ENCODE measurements around the gene C9orf72.

The C9orf72 gene

DNA sequence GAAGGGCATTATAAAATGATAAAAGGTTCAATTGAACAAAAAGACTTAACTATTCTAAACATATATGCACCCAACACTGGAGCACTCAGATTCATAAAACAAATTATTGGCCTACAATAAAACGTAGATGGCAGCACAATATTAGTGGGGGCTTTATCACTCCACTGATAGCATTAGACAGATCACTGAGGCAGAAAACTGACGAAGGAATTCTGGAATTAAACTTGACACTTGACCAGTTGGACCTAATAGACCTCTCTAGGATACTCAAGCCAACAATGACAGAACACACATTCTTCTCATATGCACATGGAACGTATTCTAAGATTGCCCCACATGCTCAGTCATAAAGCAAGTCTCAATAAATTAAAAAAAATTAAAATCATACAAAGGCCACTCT is 18.4 kb upstream of the C9orf72 start:
- no peak for ATAC-seq
- Mint-ChIP-seq H3K27me3 (no peaks in the 10 kb centered on the region), H3K36me3 (no peaks in the 10 kb centered on the region), H3K27ac (no peak overlapping the region), H3K4me1 (peaks cover 17% of the 10 kb centered on the region), H3K4me3 (no peak overlapping the region), H3K9me3 (peaks cover 4% of the 10 kb centered on the region)

DNA sequence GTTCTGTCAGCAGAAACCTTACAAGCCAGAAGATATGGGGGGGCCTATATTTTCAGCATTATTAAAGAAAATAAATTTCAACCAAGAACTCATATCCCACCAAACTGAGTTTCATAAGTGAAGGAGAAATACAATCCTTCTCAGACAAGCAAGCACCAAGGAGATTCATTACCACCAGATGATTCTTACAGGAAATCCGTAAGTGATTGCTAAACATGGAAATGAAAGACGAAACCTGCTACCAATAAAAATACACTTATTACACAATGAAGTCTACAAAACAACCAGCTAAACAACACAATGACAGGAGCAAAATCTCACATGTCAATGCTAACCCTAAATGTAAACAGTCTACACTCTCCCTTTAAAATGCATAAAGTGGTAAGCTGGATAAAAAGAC is 17.8 kb upstream of the C9orf72 start:
- Mint-ChIP-seq H3K27me3 (no peaks in the 10 kb centered on the region), H3K9me3 (peaks cover 4% of the 10 kb centered on the region), H3K4me3 (no peak overlapping the region), H3K27ac (no peak overlapping the region), H3K4me1 (peaks cover 18% of the 10 kb centered on the region), H3K36me3 (no peaks in the 10 kb centered on the region)
- ATAC-seq, result no peak

DNA sequence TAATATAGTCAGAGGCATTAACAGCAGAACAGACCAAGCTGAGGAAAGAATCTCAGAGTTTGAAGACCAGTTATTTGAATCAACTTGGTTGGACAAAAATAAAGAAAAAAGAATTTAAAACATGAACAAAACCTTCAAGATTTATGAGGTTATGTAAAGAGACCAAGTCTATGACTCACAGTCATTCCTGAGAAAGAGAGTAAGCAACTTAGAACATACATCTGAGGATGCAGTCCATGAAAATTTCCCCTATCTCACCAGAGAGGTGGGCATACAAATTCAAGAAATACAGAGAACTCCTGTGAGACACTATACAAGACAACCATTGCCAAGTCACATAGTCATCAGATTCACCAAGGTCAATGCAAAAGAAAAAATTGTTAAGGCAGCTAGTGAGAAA is 17.4 kb upstream of the C9orf72 start:
- ATAC-seq, result no peak
- Mint-ChIP-seq H3K4me1 (peaks cover 18% of the 10 kb centered on the region), H3K27me3 (no peaks in the 10 kb centered on the region), H3K4me3 (no peak overlapping the region), H3K27ac (no peak overlapping the region), H3K9me3 (peaks cover 4% of the 10 kb centered on the region), H3K36me3 (no peaks in the 10 kb centered on the region)

DNA sequence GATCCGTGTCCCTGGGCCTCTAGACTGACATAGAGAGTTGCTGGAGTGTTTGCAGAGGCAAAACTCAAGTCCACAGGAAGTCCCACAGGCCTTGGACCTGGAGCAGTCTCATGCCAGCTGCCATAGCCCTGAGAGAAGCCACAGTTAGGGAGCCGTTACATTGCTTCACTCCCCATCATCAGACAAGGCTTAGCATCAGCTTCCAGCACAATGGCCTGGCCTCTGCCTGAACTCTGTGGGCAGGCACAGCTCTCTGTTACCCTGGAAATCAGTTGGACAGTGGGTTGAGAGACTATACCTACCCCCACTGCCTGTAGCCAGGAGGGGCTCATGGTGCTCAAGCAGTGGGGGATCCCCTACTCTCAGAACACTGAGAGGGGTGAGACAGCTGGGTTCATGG is 16.2 kb upstream of the C9orf72 start:
- H3K27me3 Mint-ChIP-seq, result no peaks in the 10 kb centered on the region
- no peak for ATAC-seq
- peaks cover 18% of the 10 kb centered on the region for H3K4me1 Mint-ChIP-seq
- H3K27ac Mint-ChIP-seq, result no peak overlapping the region
- H3K4me3 Mint-ChIP-seq, result no peak overlapping the region
- H3K9me3 Mint-ChIP-seq, result peaks cover 4% of the 10 kb centered on the region
- H3K36me3 Mint-ChIP-seq, result no peaks in the 10 kb centered on the region

DNA sequence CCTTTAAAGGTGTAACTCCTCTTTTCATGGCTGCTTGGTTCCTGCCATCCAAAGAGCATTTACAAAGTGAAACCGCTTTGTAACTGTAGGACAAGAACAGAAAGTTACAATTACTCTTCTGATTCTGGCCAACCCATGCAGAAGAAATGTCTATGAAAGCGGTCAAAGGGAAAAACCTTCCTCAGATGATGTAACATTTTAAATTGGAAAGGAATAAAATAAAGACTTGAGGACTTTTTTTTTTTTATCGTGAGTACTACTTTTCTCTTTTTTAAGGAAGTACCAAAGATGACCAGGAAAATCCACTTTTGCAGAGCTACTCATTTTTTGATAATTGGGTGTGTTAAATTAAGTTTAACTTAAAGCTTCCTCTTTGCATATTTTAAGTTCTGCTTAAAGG is 13.0 kb upstream of the C9orf72 start:
- Mint-ChIP-seq H3K4me1 (peaks cover 18% of the 10 kb centered on the region), H3K4me3 (no peak overlapping the region), H3K36me3 (no peaks in the 10 kb centered on the region), H3K27ac (no peak overlapping the region), H3K27me3 (peaks cover 13% of the 10 kb centered on the region), H3K9me3 (peaks cover 4% of the 10 kb centered on the region)
- no peak for ATAC-seq

DNA sequence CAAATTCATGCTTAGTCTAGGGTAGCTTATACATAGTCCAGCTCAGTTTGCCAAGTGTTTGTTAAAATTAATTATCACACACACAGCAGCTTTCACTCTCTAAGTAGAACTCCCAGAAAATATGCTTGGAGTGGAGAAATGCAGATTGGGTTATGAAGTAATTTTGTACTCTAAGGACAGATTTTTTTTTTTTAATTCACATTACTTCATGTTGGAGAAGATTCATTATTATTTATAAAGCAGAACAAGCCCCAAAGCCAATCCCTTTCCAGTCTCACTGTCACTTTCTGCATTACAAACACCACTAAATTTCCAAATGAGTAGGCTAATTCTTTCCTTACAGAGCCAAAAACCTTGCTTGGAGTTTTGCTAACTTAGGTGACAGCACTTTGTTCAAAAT is 11.7 kb upstream of the C9orf72 start:
- H3K27ac Mint-ChIP-seq, result no peak overlapping the region
- H3K4me3 Mint-ChIP-seq, result no peak overlapping the region
- no peaks in the 10 kb centered on the region for H3K9me3 Mint-ChIP-seq
- H3K36me3 Mint-ChIP-seq, result no peaks in the 10 kb centered on the region
- peaks cover 13% of the 10 kb centered on the region for H3K27me3 Mint-ChIP-seq
- ATAC-seq, result no peak
- H3K4me1 Mint-ChIP-seq, result peaks cover 18% of the 10 kb centered on the region

DNA sequence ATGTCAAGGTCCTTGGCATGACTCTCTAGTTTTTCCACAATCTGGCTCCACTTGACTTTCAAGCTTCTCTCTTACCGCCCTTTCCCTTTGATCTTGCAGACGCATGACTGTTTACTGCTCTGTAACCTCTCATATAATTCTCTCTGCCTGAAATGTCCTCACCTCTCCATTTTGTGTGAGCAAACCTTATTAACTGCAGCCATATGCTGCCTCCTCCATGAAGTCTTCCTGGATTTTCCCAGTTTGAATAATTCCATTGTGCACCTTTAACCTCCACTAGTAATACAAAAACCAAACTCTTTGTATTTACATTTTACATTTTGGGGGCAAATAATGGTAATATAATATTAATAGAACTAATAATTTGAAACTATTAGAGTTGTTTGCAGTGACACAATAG is 9.5 kb upstream of the C9orf72 start:
- ATAC-seq, result no peak
- Mint-ChIP-seq H3K27me3 (peaks cover 13% of the 10 kb centered on the region), H3K27ac (no peak overlapping the region), H3K36me3 (peaks cover 5% of the 10 kb centered on the region), H3K4me1 (peaks cover 10% of the 10 kb centered on the region), H3K9me3 (peaks cover 10% of the 10 kb centered on the region), H3K4me3 (no peak overlapping the region)

DNA sequence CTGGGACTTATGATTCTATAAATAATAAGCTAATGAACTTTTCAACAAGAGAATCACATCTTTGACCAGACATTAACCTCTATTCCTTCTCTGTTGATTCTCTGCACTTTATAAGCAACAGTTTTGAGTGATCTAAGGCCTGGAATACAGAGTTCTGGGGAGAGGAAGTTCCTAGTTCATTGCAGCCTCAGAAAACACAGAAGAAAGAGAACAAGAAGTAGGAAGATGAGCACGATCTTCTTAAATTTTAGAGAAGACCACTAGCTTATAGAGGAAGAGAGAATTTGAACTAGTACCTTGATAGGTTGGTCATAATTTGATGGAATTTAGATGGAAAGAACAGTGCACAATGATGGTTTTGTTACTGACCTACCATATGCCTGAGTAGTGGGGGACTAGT is 8.5 kb upstream of the C9orf72 start:
- peaks cover 13% of the 10 kb centered on the region for H3K27me3 Mint-ChIP-seq
- no peak overlapping the region for H3K27ac Mint-ChIP-seq
- H3K4me1 Mint-ChIP-seq, result peaks cover 3% of the 10 kb centered on the region
- no peak overlapping the region for H3K4me3 Mint-ChIP-seq
- H3K9me3 Mint-ChIP-seq, result peaks cover 10% of the 10 kb centered on the region
- no peak for ATAC-seq
- H3K36me3 Mint-ChIP-seq, result peaks cover 5% of the 10 kb centered on the region

DNA sequence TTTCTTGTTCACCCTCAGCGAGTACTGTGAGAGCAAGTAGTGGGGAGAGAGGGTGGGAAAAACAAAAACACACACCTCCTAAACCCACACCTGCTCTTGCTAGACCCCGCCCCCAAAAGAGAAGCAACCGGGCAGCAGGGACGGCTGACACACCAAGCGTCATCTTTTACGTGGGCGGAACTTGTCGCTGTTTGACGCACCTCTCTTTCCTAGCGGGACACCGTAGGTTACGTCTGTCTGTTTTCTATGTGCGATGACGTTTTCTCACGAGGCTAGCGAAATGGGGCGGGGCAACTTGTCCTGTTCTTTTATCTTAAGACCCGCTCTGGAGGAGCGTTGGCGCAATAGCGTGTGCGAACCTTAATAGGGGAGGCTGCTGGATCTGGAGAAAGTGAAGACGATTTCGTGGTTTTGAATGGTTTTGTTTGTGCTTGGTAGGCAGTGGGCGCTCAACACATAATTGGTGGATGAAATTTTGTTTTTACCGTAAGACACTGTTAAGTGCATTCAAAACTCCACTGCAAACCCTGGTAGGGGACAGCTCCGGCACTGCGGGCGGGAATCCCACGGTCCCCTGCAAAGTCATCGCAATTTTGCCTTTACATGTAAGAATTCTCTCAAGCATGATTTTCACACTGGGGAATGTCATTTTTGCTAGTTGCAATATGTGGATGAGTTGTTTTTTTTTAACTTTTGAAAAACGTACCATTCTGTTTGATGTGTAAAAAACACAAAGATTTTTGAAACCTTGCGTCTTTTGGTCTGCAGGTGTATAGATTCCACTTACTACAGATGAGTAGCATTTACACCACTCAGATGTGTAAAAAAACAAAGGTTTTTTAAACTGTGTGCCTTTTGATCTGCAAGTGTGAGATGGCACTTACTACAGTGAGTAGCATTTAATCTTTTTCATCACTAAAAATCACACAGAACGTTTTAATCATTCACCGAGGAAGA is 631 bp upstream of the C9orf72 start:
- Mint-ChIP-seq H3K4me1 (peaks cover 29% of the 10 kb centered on the region), H3K27me3 (no peaks in the 10 kb centered on the region), H3K9me3 (peaks cover 10% of the 10 kb centered on the region), H3K27ac (peak overlapping the region; percentile 99), H3K4me3 (peak overlapping the region; percentile 90), H3K36me3 (peaks cover 5% of the 10 kb centered on the region)
- ATAC-seq, result peak; percentile 96

DNA sequence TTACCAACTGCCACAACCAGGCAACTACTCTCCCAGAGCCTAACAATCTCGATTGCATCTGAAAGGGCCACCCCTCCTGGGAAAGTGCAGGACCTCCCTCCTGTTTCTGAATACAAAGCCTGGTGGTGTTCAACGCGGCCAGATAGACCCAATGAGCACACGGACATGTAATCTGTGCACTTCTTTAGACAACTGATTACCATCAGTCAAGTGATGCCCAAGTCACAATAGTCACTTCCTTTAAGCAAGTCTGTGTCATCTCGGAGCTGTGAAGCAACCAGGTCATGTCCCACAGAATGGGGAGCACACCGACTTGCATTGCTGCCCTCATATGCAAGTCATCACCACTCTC is 739 bp downstream of the C9orf72 start:
- Mint-ChIP-seq H3K9me3 (no peaks in the 10 kb centered on the region), H3K27ac (peak overlapping the region; percentile 99), H3K4me3 (peak overlapping the region; percentile 94), H3K27me3 (no peaks in the 10 kb centered on the region), H3K4me1 (peaks cover 29% of the 10 kb centered on the region), H3K36me3 (peaks cover 2% of the 10 kb centered on the region)
- peak; percentile 68 for ATAC-seq

DNA sequence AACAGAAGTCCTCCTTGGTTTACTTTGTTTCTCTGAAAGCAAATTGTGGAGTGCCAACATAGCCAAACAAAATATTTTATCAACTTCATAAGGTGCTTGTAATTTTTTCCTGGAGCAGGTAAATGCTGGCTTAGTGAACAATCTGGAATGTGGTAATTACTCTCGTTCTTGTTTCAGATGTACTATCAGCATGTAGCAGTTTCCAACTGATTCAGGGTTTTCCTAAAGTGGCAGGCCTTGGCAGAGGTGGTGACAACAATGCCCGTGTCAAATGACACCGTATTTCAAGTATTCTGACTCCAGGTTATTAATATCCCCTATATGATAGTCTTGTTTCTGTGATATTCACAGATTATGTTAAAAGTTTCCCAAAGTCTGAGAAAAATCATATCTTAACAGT is 1.2 kb downstream of the C9orf72 start:
- Mint-ChIP-seq H3K4me1 (peaks cover 29% of the 10 kb centered on the region), H3K36me3 (peaks cover 5% of the 10 kb centered on the region), H3K4me3 (peak overlapping the region; percentile 94), H3K9me3 (no peaks in the 10 kb centered on the region), H3K27me3 (no peaks in the 10 kb centered on the region), H3K27ac (peak overlapping the region; percentile 99)
- ATAC-seq, result no peak

DNA sequence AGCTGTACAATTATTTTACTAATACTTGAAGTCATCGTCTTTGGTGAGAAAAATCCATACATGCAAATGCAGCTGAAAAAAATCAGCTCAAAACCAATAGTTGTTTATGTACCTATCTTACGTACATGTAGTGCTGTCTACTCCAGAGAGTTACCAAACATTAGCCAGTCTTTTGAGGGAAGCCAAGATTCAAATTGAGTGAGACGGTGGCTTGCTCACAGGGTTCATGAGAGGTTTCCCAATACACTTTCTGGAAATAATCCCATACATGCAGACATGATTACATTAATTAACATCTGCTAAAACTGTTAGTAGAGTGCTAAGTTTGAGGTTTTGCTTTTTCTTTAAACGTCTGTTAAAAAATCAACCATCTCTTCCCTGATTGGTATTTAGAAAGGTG is 2.3 kb downstream of the C9orf72 start:
- H3K27ac Mint-ChIP-seq, result no peak overlapping the region

DNA sequence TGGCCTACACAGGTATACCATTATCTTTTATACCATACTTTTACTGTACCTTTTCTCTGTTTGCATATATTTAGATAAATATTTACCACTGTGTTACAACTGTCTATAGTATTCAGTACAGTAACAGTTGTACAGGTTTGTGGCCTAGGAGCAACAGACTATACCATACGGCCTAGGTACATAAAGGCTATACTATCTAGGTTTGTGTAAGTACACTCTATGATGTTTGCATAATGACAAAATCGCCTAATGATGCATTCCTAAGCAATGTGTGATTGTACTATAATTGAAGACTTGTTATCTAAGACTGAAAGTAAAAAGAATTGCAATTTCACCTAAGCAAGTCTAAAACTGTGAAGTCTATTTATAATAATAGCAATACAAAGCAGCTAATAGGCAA is 3.9 kb downstream of the C9orf72 start:
- no peak overlapping the region for H3K27ac Mint-ChIP-seq
- H3K4me3 Mint-ChIP-seq, result no peak overlapping the region
- H3K36me3 Mint-ChIP-seq, result peaks cover 11% of the 10 kb centered on the region
- H3K9me3 Mint-ChIP-seq, result no peaks in the 10 kb centered on the region
- no peak for ATAC-seq
- H3K4me1 Mint-ChIP-seq, result peaks cover 25% of the 10 kb centered on the region
- H3K27me3 Mint-ChIP-seq, result no peaks in the 10 kb centered on the region

More for the DNA sequence above, 2.3 kb downstream of the C9orf72 start:
- H3K9me3 Mint-ChIP-seq, result no peaks in the 10 kb centered on the region
- no peaks in the 10 kb centered on the region for H3K27me3 Mint-ChIP-seq
- peaks cover 29% of the 10 kb centered on the region for H3K4me1 Mint-ChIP-seq
- no peak overlapping the region for H3K4me3 Mint-ChIP-seq
- H3K36me3 Mint-ChIP-seq, result peaks cover 11% of the 10 kb centered on the region
- ATAC-seq, result no peak

DNA sequence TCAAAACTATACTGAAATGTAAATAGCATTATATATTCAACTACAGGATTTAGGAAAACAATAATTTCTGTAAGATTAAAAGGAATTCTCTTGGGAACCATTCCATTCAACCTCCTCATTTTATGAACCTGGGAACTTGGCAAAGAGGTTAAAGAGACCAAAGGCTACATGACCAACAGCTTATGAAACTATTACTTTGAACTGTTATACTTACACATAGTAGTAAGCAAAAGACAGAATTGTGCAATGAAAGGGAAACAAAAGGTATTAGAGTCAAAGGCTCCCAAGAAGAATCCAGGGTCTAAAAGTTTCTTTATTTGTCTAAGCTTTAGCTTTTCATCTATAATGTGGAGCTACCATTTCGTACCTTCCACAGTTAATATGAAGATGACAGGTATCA is 7.2 kb downstream of the C9orf72 start:
- Mint-ChIP-seq H3K36me3 (peaks cover 17% of the 10 kb centered on the region), H3K27me3 (no peaks in the 10 kb centered on the region), H3K4me1 (peaks cover 17% of the 10 kb centered on the region), H3K4me3 (no peak overlapping the region), H3K27ac (no peak overlapping the region), H3K9me3 (no peaks in the 10 kb centered on the region)
- ATAC-seq, result no peak

DNA sequence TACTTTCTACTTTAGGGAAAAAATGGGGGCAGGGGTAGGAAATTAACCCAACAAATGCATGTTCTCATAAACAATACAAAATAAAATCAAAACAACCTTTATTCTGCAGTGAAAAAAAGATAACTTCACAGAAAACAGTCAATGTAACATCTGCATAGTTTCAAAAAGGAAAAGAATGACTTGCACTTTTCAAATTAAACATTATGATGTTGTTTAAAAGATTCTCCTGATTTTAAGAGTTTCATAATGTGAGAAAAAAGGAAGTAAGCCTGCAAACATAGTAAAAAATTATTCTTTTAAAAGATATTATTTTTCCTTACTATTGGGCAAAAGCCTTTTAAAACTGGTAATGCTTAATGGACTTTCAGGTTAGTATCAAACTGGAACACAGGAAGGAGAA is 7.6 kb downstream of the C9orf72 start:
- peaks cover 17% of the 10 kb centered on the region for H3K4me1 Mint-ChIP-seq
- H3K4me3 Mint-ChIP-seq, result no peak overlapping the region
- no peaks in the 10 kb centered on the region for H3K9me3 Mint-ChIP-seq
- H3K36me3 Mint-ChIP-seq, result peaks cover 17% of the 10 kb centered on the region
- ATAC-seq, result no peak
- no peaks in the 10 kb centered on the region for H3K27me3 Mint-ChIP-seq
- H3K27ac Mint-ChIP-seq, result no peak overlapping the region

DNA sequence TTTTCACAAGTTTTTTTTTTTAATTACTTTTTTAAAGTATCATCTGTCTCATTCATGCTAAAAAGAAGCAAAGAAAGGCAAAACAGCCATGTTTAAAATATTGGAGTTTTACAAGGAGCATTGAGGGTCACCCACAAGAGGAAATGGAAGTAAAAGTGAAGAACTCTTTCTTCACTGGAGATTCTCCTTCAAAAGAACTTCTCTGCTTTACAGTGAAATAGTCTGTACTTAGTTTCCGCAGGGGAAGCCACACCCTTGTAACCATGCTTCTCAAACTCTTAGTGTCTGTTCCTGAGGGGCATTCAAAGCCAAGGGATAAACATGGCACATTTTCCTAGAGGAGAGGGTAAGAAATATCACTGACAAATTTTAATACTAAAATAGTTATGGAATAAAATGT is 8.6 kb downstream of the C9orf72 start:
- no peak overlapping the region for H3K4me3 Mint-ChIP-seq
- H3K9me3 Mint-ChIP-seq, result no peaks in the 10 kb centered on the region
- peaks cover 17% of the 10 kb centered on the region for H3K4me1 Mint-ChIP-seq
- H3K27ac Mint-ChIP-seq, result peak overlapping the region; percentile 73
- H3K27me3 Mint-ChIP-seq, result no peaks in the 10 kb centered on the region
- ATAC-seq, result no peak
- peaks cover 17% of the 10 kb centered on the region for H3K36me3 Mint-ChIP-seq
